ENCODE results near the gene TMEM52B.

Gene TMEM52B

DNA sequence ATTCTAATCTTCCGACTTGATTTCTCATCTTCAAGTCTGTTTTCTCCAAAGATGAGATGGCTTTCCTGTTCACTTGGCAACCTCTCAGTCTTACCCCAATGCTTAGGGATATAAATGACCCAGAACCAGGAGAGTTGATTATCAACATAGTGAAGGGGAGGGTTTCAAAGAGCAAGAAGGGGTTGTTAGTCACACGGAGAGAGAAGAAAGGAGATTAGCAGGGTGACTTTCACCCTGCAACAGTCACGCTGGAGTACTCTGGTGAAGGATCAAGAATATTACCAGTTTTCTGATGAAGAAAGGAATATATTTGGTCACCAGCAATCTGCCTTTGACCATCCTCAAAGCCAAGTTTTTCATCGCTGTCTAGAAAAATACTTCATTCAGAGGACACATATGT lies at the start of gene TMEM52B:
TSS of gene TMEM52B (plus strand) at position 212 of the 400 bp plus-strand sequence. CDS start 543 bp downstream, outside the sequence.
- H3K36me3 ChIP-seq (ENCODE audit: insufficient read depth, low read length): no peaks in the 10 kb centered on the region
- H3K4me1 ChIP-seq (ENCODE audit: insufficient read depth, low read length): 0 out of 2 replicates have a peak, but pooled peaks cover 3% of the 10 kb centered on the region
- no peak within 1 kb of the TSS for H3K9ac ChIP-seq (ENCODE audit: low read depth, low read length)
- no peaks in the 10 kb centered on the region for H3K9me3 ChIP-seq (ENCODE audit: control insufficient read depth, insufficient read depth, low read length)

DNA sequence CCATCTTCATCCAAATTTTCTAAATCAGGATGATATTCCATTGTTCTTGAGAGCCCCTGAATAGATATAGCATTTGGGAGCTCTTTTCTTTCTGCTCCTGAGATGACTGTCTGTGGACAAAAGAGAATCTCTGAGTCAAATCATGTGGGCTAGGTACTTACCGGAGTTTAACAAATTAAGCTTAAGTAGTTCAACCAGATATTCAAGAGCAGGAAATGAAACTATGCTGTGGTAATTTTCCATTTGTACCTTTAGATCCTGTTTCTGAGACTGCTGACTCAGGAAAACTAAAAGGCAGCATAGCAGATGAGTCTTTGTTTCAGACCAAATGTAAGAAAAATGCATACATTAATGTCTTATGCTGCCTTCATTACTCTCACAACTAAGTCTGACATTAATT lies 48.8 kb upstream of the TMEM52B start, which contains the start of gene CLEC7A:
TSS of gene CLEC7A (minus strand) at position 158 of the 400 bp plus-strand sequence. CDS start at position 41, 117 bp downstream.
- H3K9ac ChIP-seq (ENCODE audit: low read depth, low read length): no peak within 1 kb of the TSS
- peaks cover 21% of the 10 kb centered on the region for H3K4me1 ChIP-seq (ENCODE audit: insufficient read depth, low read length)
- H3K9me3 ChIP-seq (ENCODE audit: control insufficient read depth, insufficient read depth, low read length): no peaks in the 10 kb centered on the region
- no peaks in the 10 kb centered on the region for H3K36me3 ChIP-seq (ENCODE audit: insufficient read depth, low read length)

DNA sequence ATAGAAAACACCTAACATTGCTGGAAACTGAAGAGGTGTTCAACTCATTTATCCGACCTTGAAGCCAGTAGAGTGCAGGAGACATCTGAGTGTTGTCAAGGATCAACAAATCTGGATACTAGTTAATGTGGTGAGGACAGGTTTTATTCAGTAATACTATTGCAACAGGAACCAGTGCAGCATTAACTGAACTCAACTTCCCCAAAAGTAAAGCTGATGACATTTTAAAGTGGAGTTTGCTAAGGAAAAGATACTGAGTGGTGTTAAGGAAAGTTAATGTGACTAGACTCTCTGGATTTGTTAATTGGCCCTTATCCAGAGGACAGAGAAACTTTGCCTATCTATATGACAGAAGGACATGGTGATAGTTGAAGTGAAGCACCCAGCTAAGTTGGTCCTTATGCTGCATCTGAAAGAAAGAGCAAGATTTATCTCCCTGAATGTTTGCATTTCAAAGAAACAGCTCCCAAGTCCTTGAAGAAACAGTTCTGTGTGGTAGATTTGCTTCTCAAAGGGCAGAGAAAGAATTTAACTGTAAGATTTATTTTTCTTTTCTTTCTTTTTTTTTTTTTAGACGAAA lies 47.6 kb upstream of the TMEM52B start:
- Histone ChIP-seq H3K9me3 (ENCODE audit: control insufficient read depth, insufficient read depth, low read length) (no peaks in the 10 kb centered on the region), H3K9ac (ENCODE audit: low read depth, low read length) (no peak overlapping the region), H3K36me3 (ENCODE audit: insufficient read depth, low read length) (no peaks in the 10 kb centered on the region), H3K4me1 (ENCODE audit: insufficient read depth, low read length) (peaks cover 24% of the 10 kb centered on the region)

DNA sequence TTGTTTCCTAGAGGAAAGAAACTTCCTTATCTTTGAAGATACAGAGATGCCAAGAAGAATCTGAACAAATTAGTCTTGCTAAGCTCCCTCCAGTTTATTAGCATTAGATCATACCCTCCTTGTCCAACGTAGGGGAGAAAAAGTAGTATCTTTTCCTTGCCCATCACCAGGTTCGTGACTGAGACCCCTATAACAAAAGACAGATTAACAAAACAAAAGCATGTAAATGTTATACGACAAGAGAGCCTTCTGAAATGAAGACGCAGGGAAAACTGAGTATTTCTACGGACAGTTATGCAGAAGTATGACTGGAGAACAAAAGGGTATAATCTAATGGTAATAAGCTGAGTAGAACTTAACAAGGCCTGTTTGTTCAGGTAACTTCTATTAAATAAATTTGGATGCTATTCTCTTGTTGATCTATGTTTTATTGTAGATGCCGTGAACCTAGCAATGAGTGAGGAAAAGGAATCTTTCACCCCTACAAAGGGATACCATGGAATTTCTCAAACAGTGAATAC lies 45.9 kb upstream of the TMEM52B start:
- H3K4me1 ChIP-seq (ENCODE audit: insufficient read depth, low read length): peaks cover 24% of the 10 kb centered on the region
- H3K36me3 ChIP-seq (ENCODE audit: insufficient read depth, low read length): no peaks in the 10 kb centered on the region
- H3K9me3 ChIP-seq (ENCODE audit: control insufficient read depth, insufficient read depth, low read length): peaks cover 4% of the 10 kb centered on the region; the same call in 1 of the 2 replicates
- peak overlapping the region; percentile 6; the same call in 1 of the 2 replicates for H3K9ac ChIP-seq (ENCODE audit: low read depth, low read length)

DNA sequence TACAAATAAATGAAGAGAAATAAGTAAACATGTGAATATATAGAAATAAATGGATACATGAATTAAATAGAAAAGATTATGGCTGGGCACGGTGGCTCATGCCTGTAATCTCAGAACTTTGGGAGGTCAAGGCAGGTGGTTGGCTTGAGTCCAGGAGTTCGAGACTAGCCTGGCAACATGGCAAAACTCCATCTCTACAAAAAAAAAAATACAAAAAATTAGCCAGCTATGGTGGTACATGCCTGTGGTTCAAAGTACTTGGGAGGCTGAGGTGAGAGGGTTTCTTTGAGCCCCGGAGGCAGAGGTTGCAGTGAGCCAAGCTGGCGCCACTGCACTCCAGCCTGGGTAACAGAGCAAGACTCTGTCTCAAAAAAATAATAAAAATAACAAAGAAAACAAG lies 43.7 kb upstream of the TMEM52B start:
- Histone ChIP-seq H3K36me3 (ENCODE audit: insufficient read depth, low read length) (no peaks in the 10 kb centered on the region), H3K9ac (ENCODE audit: low read depth, low read length) (no peak overlapping the region), H3K4me1 (ENCODE audit: insufficient read depth, low read length) (peaks cover 18% of the 10 kb centered on the region), H3K9me3 (ENCODE audit: control insufficient read depth, insufficient read depth, low read length) (peaks cover 4% of the 10 kb centered on the region; the same call in 1 of the 2 replicates)

DNA sequence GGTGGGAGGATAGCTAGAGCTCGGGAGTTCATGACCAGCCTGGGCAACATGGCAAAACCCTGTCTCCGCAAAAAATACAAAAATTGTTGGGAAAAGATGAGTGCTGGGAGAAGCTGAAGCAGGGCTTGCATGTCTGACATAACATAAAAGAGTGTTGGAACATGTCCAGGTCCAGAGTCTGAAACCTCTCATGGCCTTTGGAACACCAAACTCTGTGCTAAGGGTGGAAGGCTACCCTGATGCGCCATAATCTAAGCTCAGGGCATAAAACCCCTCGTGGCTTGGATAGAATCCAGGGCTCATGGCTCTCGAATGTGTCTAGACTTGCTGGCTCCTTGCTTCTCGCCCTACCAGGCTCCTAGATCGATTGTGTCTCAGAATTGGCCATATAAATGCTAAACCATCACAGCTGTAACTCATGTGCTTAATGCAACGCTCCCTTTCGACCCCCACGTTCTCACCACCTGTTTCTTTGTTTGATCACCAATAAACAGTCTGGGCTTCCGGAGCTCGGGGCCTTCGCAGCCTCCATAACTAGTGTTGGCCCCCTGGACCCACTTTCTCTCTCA lies 42.1 kb upstream of the TMEM52B start:
- no peaks in the 10 kb centered on the region for H3K36me3 ChIP-seq (ENCODE audit: insufficient read depth, low read length)
- H3K4me1 ChIP-seq (ENCODE audit: insufficient read depth, low read length): peaks cover 9% of the 10 kb centered on the region
- H3K9me3 ChIP-seq (ENCODE audit: control insufficient read depth, insufficient read depth, low read length): peaks cover 4% of the 10 kb centered on the region; the same call in 1 of the 2 replicates
- no peak overlapping the region for H3K9ac ChIP-seq (ENCODE audit: low read depth, low read length)

DNA sequence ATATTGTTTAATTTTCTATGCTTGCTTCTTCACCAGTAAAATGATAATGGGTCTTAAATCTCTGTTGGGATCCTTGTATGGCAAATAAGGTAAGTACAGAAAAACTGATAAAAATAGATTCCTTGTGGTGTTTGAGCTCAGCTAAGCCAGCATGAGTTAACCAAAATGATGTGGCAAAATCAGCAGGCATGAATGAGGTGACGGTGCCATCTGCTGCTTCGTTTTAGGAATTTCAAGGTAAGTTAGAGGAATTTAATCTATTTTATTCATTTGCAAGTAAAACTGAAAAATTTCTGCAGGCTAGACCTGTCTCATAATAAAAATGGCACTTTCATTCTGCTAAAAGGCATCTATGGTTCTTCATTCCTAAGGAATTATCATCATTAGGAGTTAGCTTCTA lies 38.8 kb upstream of the TMEM52B start:
- Histone ChIP-seq H3K36me3 (ENCODE audit: insufficient read depth, low read length) (no peaks in the 10 kb centered on the region), H3K4me1 (ENCODE audit: insufficient read depth, low read length) (0 out of 2 replicates have a peak, but pooled peaks cover 2% of the 10 kb centered on the region), H3K9ac (ENCODE audit: low read depth, low read length) (no peak overlapping the region), H3K9me3 (ENCODE audit: control insufficient read depth, insufficient read depth, low read length) (peaks cover 4% of the 10 kb centered on the region; the same call in 1 of the 2 replicates)

DNA sequence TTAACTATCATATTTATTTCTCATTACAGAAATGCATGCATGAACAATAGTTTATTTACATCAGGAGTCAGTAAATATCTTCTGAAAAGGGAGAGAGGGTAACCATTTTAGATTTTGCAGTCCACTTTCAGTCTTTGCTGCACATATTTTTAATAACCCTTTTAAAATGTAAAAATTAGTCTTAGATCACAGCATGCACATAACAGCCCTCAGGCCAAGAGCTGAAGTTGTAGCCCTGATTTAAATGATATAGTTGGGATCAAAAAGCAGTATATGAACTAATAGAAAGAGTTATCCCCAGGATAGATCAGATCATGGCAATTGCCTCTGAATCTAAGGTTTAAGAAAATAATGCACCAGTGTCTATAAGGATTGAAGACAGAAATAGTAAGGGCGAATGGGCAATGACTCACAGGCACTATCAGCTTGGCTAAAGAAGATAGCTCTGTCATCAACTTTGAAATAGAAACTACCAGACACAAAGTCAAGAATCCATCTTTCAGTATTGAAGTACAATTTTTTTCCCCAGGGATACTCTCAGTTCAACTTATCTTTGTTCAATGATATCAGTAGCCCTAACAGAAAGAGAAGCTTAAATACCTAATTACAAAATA lies 35.7 kb upstream of the TMEM52B start:
- no peaks in the 10 kb centered on the region for H3K9me3 ChIP-seq (ENCODE audit: control insufficient read depth, insufficient read depth, low read length)
- no peaks in the 10 kb centered on the region for H3K36me3 ChIP-seq (ENCODE audit: insufficient read depth, low read length)
- no peaks in the 10 kb centered on the region for H3K4me1 ChIP-seq (ENCODE audit: insufficient read depth, low read length)
- no peak overlapping the region for H3K9ac ChIP-seq (ENCODE audit: low read depth, low read length)

DNA sequence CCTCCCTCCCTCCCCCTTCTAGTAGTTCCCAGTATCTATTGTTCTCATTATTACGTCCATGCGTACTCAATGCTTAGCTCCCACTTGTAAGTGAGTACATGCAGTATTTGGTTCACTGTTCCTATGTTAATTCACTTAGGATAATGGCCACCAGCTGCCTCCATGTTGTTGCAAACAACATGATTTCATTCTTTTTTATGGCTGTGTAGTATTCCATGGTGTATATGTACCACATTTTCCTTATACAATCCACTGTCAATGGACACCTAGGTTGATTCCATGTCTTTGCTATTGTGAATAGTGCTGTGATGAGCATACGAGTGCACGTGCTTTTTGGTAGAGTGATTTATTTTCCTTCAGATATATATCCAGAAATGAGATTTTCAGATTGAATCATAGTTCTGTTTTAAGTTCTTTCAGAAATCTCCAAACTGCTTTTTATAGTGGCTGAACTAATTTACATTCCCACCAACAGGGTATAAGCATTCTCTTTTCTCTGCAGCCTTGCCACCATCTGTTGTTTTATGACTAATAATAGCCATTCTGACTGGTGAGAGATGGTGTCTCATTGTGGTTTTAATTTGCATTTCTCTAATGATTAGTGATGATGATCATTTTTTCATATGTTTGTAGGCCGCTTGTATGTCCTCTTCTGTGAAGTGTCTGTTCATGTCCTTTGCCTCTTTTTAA lies 31.0 kb upstream of the TMEM52B start:
- no peaks in the 10 kb centered on the region for H3K36me3 ChIP-seq (ENCODE audit: insufficient read depth, low read length)
- no peaks in the 10 kb centered on the region for H3K9me3 ChIP-seq (ENCODE audit: control insufficient read depth, insufficient read depth, low read length)
- no peak overlapping the region for H3K9ac ChIP-seq (ENCODE audit: low read depth, low read length)
- no peaks in the 10 kb centered on the region for H3K4me1 ChIP-seq (ENCODE audit: insufficient read depth, low read length)

DNA sequence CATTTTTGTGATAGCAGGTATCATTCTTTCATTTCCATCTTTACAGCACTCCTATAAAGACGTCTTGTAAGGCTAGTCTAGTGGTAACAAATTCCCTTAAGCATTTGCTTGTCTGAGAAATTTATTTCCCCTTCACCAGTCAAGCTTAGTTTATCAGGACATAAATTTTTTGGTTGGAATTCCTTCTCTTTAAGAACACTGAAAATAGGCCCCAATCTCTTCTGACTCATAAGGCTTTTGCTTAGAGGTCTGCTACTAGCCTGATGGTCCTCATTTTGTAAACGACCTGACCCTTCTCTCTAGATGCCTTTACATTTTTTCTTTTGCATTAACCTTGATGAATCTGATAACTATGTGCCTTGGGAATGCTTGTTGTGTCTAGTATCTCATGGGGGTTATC lies 27.2 kb upstream of the TMEM52B start:
- no peak overlapping the region for H3K9ac ChIP-seq (ENCODE audit: low read depth, low read length)
- no peaks in the 10 kb centered on the region for H3K9me3 ChIP-seq (ENCODE audit: control insufficient read depth, insufficient read depth, low read length)
- no peaks in the 10 kb centered on the region for H3K36me3 ChIP-seq (ENCODE audit: insufficient read depth, low read length)
- no peaks in the 10 kb centered on the region for H3K4me1 ChIP-seq (ENCODE audit: insufficient read depth, low read length)

DNA sequence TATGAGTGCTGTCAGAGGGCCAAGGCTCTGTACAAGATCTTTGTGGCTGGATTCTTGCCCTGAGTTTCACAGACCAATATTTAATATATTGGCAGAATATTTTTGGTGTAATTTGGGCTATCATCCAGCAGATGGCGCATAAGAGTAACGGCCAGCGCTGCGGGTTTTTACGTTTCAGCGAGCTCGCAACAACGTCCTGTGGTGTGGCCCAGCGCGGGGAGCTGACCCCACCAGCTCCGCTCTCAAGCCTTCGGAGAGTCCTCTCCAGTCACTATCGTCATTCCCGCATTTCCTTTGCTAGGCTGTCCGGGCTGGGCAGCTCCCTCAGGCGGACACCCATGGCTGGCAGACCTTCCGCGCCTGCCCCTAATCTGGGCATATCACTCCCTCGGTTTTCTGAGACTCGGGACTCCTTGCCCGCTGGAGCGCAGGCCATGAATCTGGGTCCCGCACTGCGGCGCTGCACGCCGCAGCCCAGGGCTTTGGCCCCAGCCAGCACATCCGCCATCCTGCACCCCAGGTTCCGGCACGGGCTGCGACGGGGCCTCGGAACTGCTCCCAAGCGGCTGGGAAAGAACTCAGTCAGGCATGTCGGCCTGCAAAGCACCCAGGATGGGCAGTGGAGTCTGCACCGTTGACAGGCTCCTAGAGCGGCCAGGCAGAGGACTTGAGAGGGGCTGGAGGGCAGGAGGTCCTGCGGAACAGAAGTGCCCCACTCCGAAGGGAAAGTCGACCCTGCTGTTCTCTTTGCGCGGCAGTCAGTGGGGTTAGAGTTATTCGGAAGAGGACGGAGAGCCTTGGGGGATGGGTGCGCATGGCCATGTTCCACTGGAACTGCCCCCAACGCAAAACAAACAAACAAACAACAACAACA lies 25.3 kb upstream of the TMEM52B start:
- Histone ChIP-seq H3K9ac (ENCODE audit: low read depth, low read length) (peak overlapping the region; percentile 54), H3K4me1 (ENCODE audit: insufficient read depth, low read length) (no peaks in the 10 kb centered on the region), H3K36me3 (ENCODE audit: insufficient read depth, low read length) (no peaks in the 10 kb centered on the region), H3K9me3 (ENCODE audit: control insufficient read depth, insufficient read depth, low read length) (no peaks in the 10 kb centered on the region)

DNA sequence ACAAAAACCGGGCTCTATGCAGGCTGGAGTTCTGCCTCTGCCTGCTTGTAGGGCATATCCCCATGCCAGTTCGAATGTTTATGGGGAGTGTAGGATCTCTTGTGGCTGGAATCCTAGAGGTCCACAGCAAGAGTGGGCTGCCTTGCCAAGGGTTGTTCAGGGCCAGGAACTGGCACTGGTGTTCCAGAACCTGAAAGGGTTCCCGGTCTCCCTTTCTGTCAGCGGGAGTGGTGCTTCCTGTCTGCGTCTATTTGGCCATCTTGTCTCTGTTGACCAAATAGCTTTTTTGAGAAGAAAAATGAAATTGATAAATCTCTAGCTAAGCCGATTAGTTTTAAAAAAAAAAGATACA lies 24.7 kb upstream of the TMEM52B start:
- H3K36me3 ChIP-seq (ENCODE audit: insufficient read depth, low read length): no peaks in the 10 kb centered on the region
- H3K9me3 ChIP-seq (ENCODE audit: control insufficient read depth, insufficient read depth, low read length): no peaks in the 10 kb centered on the region
- no peaks in the 10 kb centered on the region for H3K4me1 ChIP-seq (ENCODE audit: insufficient read depth, low read length)
- peak overlapping the region; percentile 54 for H3K9ac ChIP-seq (ENCODE audit: low read depth, low read length)

DNA sequence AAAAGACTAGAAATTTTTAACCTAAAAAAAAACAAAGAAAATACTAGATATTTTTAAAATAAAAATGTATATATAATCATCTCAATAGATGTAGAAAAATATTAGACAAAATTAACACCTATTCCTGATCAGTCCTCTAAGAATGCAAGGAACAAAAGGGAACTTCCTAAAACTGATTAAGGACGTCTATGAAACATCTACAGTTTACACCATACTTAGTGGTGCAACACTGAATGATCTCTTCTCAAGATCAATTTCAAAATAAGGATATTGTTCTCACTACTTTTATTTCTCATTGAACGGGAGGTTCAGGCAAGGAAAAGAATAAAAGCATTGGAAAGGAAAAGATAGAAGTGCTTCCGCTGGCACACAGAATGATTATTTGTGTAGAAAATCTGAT lies 22.9 kb upstream of the TMEM52B start:
- no peaks in the 10 kb centered on the region for H3K36me3 ChIP-seq (ENCODE audit: insufficient read depth, low read length)
- no peaks in the 10 kb centered on the region for H3K9me3 ChIP-seq (ENCODE audit: control insufficient read depth, insufficient read depth, low read length)
- no peak overlapping the region for H3K9ac ChIP-seq (ENCODE audit: low read depth, low read length)
- no peaks in the 10 kb centered on the region for H3K4me1 ChIP-seq (ENCODE audit: insufficient read depth, low read length)

DNA sequence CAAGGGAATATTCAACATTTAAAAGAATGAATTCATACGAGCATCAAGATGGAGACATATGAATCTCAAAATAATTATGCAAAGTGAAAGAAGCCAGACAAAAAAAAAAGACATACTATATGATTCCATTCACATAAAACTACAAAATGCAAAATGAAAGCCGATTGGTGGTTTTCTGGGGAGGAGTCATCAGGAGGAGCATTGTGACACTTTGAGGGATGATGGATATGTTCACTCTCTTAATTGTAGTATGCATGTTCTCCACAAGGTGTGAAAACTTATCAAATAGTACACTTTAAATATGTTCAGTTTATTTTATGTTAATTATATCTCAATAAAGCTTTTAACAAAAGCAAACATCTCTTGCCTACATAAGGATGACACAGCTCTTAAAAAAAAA lies 20.4 kb upstream of the TMEM52B start:
- H3K9ac ChIP-seq (ENCODE audit: low read depth, low read length): no peak overlapping the region
- no peaks in the 10 kb centered on the region for H3K4me1 ChIP-seq (ENCODE audit: insufficient read depth, low read length)
- H3K9me3 ChIP-seq (ENCODE audit: control insufficient read depth, insufficient read depth, low read length): no peaks in the 10 kb centered on the region
- H3K36me3 ChIP-seq (ENCODE audit: insufficient read depth, low read length): no peaks in the 10 kb centered on the region
